ENCODE measurements around the gene SDC3. TPM values are rescaled to one million over a fixed set of nuclear protein-coding genes. Genes with fewer than 3 reads are reported as not detected.
A peak's percentile ranks its signal among the peaks of the same experiment; 100 is the strongest.

SDC3 gene
- total and polyA plus RNA-seq, 11 donors, result 16.8 to 83.4 (median 28.8) TPM

DNA sequence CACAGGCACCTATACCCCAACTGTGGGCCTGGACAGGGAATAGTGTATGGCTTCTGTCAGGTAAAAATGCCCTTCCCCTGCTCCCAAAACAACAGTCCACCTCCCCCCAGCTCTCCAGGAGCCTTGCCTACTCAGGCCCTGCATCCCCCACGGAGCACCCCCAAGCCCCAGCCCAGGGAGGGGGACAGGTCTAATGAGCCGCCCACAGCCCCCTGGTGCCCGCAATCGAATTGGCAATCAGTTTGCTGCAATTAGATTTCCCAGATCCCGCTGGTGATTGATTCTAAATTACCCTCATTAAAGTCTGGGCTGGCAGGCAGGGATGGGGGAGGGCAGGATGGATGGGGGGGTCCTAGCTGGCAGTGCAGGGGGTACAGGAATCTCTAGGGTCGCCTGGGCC is 8.1 kb downstream of the SDC3 start:
- Histone ChIP-seq H3K27ac (peak overlapping the region in 1 of 12 donors; percentile 88), H3K27me3 (no peaks in the 10 kb centered on the region), H3K4me1 (peaks cover 5 to 38% (median 27%) of the 10 kb centered on the region in 12 donors), H3K4me3 (no peak overlapping the region), H3K9me3 (no peaks in the 10 kb centered on the region), H3K36me3 (no peaks in the 10 kb centered on the region)
- ATAC-seq (no peak), DNase-seq (peak in 3 of 5 donors; percentile 12 to 42 (median 23))
- intact Hi-C loops (cut with DNase I), result loop anchor here in 5 of 10 donors (5.0 to 10.0 kb wide), 4 partner anchors 46 to 56 kb away; no protein-coding TSS in a partner anchor
- WGBS, 4 donors, result 89 to 94% (median 92%) methylated on average over 5 to 6 of the region's 6 CpGs
- no peak for TF ChIP-seq POLR2A (IDR thresholded peaks at IDR 0.05)
- TF ChIP-seq, protein P1, sequence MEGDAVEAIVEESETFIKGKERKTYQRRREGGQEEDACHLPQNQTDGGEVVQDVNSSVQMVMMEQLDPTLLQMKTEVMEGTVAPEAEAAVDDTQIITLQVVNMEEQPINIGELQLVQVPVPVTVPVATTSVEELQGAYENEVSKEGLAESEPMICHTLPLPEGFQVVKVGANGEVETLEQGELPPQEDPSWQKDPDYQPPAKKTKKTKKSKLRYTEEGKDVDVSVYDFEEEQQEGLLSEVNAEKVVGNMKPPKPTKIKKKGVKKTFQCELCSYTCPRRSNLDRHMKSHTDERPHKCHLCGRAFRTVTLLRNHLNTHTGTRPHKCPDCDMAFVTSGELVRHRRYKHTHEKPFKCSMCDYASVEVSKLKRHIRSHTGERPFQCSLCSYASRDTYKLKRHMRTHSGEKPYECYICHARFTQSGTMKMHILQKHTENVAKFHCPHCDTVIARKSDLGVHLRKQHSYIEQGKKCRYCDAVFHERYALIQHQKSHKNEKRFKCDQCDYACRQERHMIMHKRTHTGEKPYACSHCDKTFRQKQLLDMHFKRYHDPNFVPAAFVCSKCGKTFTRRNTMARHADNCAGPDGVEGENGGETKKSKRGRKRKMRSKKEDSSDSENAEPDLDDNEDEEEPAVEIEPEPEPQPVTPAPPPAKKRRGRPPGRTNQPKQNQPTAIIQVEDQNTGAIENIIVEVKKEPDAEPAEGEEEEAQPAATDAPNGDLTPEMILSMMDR (IDR thresholded peaks at IDR 0.05), result no peak

DNA sequence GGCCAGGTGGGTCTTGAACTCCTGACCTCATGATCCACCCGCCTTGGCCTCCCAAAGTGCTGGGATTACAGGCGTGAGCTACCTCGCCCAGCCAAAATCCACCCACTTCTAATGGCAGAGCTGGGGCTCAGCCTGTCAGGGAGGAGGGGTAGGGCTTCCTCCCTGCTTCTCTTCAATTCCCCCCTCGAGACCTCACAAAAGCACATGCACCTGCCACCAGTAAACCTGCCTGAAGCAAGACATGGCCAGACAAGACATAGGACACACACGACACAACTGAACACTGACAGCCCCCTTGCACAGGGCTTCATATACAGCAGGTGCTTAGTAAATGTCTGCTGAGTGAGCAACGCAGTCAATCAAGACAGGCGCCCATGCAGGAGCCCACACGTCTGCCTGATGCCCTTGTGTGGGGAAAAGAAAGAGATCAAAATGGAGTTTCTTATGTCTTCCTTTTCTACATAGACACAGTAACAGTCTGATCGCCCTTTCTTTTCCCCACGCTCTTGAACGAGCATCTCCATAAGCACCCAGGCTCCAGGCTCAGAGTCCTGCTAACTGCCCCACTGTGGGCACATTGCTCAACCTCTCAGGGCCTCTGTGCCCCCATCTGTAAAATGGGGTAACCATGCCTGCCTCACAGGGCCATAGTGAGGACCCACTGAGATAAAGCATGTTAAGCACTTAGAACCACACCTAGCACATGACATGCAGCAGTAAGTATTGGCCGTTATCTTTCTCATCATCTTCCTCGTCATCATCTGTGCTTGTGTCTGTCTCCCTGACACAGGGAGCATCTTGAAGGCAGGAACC is 8.8 kb downstream of the SDC3 start:
- 82 to 91% (median 84%) methylated on average over 13 of the region's 13 CpGs for WGBS, 4 donors
- no peak overlapping the region for H3K4me3 ChIP-seq
- H3K27ac ChIP-seq, result peak overlapping the region in 1 of 12 donors; percentile 88
- ATAC-seq (no peak), DNase-seq (peak in 3 of 5 donors; percentile 7 to 19 (median 7))
- H3K4me1 ChIP-seq, result peaks cover 5 to 43% (median 28%) of the 10 kb centered on the region in 12 donors
- intact Hi-C loops (cut with DNase I), result loop anchor here in 5 of 10 donors (5.0 to 10.0 kb wide), 4 partner anchors 45 to 55 kb away; no protein-coding TSS in a partner anchor
- no peaks in the 10 kb centered on the region for H3K9me3 ChIP-seq
- TF ChIP-seq, protein P1 (IDR thresholded peaks at IDR 0.05), result no peak
- no peak for TF ChIP-seq POLR2A (IDR thresholded peaks at IDR 0.05)
- no peaks in the 10 kb centered on the region for H3K27me3 ChIP-seq
- no peaks in the 10 kb centered on the region for H3K36me3 ChIP-seq

DNA sequence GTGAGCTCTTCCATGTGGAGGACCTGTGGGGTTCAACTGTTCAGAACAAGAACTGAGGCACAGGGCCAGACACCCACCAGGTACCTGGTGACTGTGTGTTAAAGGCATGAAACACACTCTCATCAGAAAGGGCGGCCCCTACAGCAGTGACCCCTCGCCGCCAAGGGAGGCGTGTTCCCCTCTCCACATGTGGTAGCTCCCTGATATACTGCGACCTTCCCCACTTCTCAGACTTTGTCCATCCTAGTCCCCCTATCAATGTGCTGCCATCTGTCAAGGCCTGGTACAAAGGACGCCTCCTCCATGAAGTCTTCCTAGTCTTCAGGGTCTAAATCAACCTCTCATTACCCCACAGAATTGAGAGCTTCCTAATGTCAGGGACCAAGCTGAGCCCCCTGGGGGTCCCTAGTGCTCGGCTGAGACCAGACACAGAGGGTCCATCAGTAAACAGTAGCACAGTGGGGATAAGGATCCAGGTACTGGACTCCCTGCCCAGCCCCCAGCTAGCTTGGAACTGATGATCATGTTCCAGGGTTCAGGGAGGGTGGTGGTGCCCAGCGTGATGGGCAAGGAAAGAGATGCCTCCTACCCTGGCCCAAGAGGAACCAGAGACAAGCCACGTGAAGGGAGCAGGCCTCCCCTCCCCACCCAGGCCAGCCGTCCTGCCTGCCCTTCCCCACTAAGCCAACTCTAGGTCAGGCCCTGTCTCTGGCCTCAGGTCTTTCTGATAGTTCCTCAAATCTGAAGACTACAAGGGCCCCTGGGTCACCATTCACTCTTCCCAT is 10.3 kb downstream of the SDC3 start:
- Histone ChIP-seq H3K36me3 (no peaks in the 10 kb centered on the region), H3K27ac (peak overlapping the region in 1 of 12 donors; percentile 88), H3K9me3 (no peaks in the 10 kb centered on the region), H3K27me3 (no peaks in the 10 kb centered on the region), H3K4me1 (peaks cover 5 to 41% (median 28%) of the 10 kb centered on the region in 12 donors), H3K4me3 (no peak overlapping the region)
- intact Hi-C loops (cut with DNase I), result no loop called here
- WGBS, 4 donors, result 82 to 97% (median 90%) methylated on average over 5 to 10 of the region's 10 CpGs
- TF ChIP-seq, protein P1 (IDR thresholded peaks at IDR 0.05), result no peak
- no peak for TF ChIP-seq POLR2A (IDR thresholded peaks at IDR 0.05)
- ATAC-seq, result no peak
- peak in 3 of 5 donors; percentile 4 to 22 (median 19) for DNase-seq

DNA sequence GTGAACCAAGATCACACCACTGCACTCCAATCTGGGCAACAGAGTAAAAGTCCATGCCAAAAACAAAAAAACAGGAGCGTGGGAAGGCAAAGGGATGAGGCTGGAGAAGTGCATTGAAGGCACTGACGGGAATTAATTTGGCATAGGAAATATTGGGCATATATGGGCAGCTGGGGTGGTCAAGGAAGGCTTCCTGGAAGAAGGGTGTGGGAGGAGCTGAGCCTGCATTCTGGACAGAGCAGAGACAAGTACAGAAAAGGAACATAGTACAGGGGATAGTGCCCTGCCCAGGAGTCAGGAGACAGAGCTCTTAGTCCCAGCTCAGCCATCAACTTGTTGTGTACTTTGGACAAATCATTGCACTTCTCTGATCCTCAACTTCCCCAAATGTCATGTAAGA is 11.7 kb downstream of the SDC3 start:
- no peak for DNase-seq
- Histone ChIP-seq H3K4me3 (no peak overlapping the region), H3K9me3 (no peaks in the 10 kb centered on the region), H3K27me3 (no peaks in the 10 kb centered on the region), H3K27ac (peak overlapping the region in 1 of 12 donors; percentile 88), H3K36me3 (no peaks in the 10 kb centered on the region), H3K4me1 (peaks cover under 1 to 40% (median 19%) of the 10 kb centered on the region in 12 donors)
- 90 to 98% (median 96%) methylated on average over 2 of the region's 2 CpGs for WGBS, 4 donors
- no peak for ATAC-seq
- intact Hi-C loops (cut with DNase I), result no loop called here
- TF ChIP-seq POLR2A (IDR thresholded peaks at IDR 0.05), result no peak
- TF ChIP-seq, protein P1 (IDR thresholded peaks at IDR 0.05), result no peak

All from heart left ventricle (tissue), 16 donors.